HT1080 (cell line): ENCODE data around the gene PARG. TPM values are rescaled to one million over a fixed set of nuclear protein-coding genes. Genes with fewer than 3 reads are reported as not detected.
"Not testable (repeated sequence)": the region's sequence is repeated elsewhere in the genome, so short reads cannot be mapped to it uniquely, and the experiment has no call there.

Source experiments
- DNase-seq: peaks from one replicate; pipeline ENCODE4 v3.0.0-alpha.2; 2015; ENCODE audit warnings: low read depth
- total RNA-seq: library from RNA; depleted of rRNA; stranded (reverse); fragments of >200 nt; shearing (Covaris generic); gene quantifications from 2 replicates; pipeline ENCODE4 v1.2.3, GENCODE V29; 2014

The PARG gene
- total RNA-seq, 1 experiment from 2014 or later: 37.6 TPM

DNA sequence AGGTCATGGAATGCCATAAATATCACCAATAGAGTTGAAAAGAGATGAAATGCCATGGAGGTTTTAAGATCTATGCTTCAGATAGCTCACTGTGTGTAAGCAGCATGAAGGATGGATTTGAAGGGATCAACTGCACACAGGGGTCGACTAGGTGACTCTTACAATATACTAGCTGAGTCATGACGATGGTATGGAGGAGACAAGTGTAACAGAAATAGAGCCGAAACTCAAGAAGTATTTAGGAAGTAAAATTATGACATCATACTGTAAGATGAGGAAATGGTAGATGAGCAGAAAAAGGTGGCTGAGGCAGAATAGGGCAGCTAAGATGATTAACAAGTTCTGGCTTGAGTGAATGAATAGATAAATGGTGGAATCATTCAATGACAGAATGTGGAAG, 38.0 kb downstream of the PARG start:
- DNase-seq: peak; percentile 25

DNA sequence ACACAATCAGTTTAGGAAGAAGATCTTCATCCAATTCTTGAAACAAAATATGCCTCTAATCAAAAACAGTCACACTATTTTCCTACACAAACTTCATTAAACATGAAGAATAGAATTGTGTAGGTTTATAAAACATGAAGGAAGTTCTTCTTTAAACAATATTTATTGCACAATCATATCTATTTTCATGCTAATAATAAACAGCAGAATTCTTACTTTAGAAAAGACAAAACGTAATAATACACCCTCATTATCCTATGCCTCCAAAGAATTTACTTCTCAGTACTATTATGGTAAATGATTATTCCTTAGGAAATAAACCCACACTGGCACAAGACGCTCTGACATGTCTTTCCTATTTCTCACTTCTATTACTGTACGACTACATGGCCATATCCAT, 41.4 kb downstream of the PARG start:
- DNase-seq: not testable (repeated sequence)

DNA sequence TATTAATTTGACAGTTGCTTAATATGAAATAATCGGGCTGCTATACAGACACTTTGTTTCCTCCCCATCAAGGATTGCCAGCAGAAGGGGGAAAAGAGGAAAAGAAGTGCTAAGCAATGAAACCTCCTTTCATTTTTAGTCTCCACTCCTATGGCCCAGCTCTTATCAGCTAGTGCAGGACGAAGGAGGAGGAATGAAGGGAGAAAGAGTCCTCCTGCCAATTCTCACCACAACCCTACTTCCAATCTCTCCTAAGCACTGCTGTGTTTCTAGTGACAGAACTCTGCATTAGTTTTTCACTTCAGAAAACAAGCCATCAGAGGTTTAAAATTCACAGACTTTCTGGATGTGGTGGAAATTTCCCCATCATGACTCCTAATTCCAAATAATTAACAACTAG, 41.8 kb downstream of the PARG start:
- not testable (repeated sequence) for DNase-seq

DNA sequence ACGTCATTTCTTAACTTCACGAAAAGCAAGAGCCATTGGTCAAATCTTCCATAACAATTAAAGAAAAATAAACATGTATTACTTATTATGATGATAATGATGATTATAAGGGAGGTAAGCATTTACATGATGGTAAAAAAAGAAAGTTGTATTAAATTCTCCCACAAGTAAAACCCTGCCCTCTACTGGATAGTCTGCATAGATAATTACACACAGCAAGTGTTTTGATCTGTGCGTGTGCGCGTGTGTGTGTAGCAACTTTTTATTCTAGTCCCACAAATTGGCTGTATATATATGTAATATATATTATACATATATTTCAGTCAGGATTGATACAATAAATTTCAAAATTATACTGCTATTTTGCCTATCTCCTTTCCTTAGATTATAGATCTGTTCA, 51.8 kb downstream of the PARG start:
- DNase-seq: not testable (repeated sequence)

DNA sequence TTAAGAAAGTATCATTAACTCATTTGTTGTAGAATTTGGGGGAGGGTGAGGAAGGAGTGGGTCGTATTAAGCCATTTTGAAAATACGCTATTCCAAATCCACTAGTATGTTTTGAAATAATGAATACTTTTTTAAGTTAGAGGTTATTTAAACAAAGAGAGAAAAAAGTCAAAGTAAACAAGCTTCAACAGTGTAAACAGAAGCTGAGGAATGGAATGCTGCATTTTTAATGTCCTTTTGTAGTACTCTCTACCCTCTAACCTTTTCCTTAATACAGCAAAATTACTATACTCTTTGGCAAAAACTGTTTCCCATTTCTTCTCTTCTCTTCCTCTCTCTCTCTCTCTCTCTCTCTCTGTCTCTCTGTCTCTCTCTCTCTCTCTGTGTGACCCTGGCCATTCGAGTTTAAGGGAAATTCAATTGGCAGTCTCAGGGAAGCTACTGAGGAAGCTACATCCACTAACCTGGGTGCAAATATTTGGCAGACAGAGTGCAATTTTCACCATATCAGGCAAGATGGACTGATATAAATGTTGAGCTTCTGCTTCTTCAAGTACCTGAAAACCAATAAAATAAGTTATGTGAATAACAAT, 57.0 kb downstream of the PARG start:
- not testable (repeated sequence) for DNase-seq

DNA sequence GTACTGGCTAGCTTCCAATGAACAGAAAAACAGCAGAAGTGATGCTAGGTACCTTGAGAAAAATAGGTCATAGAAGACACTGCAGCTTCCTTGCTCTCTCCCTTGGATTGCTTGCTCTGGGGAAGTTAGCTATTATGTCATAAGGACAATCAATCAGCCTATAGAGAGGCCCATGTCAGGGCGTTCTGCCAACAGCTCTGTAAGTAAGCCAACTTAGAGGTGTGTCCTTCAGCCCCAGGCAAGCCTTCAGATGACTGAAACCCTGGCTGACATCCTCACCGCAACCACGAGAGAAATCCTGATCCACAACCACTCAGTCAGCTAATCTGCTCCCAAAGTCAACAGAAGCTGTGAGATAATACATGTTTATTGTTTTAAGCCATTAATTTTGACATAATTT, 58.0 kb downstream of the PARG start:
- not testable (repeated sequence) for DNase-seq

DNA sequence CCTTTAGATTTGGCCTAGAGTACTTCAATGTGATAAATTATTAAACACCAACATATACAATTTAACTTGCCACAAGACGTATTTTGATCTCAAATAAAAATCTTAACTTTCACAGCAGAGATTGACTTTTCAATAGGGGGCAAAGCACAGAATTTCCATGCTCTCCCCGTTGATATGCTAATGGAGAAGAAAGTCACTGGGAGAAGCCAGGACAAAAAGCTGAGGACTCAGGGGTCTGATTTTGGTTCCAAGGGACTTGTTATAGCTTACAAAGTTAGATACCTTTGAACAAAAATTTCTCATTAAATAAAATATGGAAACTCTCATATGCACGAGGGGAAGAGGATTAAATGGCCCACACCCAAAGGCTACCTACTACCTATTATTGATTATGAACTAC, 59.5 kb downstream of the PARG start:
- not testable (repeated sequence) for DNase-seq

DNA sequence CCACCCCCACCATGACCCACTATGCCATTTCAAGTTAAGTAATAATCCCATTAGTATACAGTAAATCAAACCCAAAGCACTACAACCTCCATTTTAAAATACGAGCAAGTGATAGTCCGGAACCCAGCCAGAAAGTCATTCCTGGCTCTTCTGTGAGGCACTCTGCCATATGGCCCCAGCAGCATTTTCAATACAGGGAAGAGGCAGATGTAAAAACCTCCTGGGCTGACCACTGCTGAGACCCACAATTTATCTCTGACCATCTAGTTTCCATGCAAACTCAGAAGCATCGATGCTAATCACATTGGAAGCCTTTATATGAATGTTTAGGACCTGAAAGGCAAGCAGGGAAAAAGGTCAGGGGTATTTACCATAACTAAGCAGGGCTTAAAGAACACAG, 69.1 kb downstream of the PARG start:
- not testable (repeated sequence) for DNase-seq

DNA sequence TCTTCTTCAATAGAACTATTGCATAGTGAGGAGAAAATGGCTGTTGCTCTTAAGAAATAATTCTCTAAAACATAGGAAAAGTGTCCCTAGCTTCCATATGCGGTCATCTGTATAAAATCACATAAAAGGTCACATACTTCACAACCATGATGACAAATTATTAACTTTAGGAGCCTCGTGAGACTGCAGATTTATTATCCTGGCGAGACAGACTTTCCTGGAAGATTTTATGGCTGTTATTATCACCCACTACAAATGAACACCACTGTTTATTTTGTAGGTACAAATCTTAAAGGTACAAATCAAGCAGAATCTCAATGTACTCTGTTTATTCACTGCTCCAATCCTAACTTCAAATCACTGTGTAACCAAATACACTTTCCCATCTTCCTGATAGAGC, 70.4 kb downstream of the PARG start:
- DNase-seq: not testable (repeated sequence)

DNA sequence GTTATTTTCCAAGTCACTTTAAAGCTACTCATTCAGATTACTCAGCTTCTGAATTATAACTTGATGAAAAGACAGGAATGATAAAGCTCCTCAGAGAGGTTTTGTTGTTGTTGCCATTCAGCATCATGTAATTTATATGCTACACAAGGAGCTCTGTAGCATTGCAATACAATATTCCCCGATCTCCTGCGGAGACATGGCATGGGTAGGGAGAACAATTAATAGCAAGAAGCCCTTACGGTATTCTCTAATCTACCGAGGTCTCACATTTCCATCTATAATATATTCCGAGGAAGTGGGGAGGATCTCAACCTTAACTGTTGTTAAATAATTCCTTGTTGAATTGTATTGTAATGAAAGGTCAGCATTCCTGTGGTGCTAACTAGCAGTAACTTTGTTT, 81.9 kb downstream of the PARG start:
- not testable (repeated sequence) for DNase-seq

DNA sequence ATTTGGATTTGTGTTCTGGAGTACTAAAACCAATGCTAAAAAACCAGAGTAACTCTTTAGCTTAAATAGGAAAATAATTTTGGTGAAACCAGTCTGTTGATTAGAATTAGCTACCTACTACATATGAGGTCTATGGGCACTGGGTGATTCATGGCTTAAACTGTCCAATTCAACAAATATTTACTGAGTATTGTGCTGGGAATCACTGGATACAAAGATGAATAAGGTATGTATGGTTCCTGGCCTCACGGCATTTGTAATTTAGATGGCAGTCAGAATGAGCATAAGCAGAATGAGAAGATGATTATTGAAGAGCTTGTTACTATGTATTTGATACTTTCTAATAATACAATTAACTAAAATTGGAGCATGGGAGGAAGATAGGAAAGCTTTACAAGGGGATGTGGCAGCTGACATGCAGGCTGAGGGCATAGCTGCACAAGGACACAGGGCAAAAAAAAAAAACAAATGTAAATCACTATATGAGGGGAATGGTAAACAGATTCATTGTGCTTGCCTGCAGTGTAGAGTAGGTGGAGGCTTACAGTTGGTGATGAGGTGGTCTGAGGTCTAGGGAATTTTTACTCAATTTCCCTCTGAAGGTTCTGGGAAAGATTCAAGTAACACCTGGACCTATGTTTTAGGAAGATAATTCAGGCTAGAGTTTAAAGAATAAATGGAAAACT, 83.0 kb downstream of the PARG start:
- DNase-seq: not testable (repeated sequence)

DNA sequence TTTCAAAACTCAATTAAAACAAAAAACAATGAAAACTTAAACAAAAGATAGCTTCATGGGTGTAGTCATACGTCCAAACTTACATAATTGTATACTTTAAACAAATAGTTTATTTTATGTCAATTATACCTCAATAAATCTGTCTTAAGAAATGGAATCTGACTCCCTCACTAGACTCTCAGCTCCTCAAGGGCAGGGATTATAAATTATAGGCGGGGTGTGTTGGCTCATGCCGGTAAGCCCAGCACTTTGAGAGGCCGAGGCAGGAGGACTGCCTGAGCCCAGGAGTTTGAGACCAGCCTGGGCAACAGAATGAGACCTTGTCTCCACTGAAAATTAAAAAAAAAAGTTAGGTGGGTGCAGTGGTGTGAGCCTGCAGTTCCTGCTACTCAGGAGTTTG, 92.3 kb downstream of the PARG start:
- not testable (repeated sequence) for DNase-seq

DNA sequence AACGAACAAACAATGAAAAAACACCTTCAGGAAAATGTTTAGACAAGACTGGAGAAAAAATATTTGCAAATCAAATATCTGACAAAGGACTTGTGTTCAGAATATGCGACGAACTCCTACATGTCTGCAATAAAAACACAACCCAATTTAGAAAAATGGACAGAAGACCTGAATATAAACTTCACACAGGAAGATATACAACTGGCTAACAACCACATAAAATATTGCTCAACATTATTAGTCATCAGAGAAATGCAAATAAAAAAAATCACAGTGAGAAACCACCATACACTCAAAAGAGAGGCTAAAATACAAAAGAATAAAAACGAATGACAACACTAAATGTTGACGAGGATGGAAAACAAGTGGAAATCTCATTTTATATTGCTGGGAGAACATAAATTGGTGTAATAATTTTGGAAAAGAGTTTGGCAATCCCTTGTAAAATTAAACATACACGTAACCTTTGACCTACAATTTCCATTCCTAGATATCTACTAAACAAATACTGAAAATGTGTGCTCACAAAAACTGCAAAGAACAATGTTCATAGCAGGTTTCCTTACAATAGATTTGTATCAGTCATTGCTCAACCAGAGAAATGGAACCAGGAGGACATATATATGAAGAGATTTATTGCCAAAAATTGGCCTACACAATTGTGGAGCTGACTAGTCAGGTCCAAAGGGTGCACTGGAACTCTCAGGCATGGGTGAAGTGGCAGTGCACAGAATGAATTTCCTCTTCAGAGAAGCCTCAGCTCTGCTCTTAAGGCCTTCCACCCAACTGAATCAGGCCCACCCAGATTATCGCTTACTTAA, 96.8 kb downstream of the PARG start:
- DNase-seq: peak; percentile 66

DNA sequence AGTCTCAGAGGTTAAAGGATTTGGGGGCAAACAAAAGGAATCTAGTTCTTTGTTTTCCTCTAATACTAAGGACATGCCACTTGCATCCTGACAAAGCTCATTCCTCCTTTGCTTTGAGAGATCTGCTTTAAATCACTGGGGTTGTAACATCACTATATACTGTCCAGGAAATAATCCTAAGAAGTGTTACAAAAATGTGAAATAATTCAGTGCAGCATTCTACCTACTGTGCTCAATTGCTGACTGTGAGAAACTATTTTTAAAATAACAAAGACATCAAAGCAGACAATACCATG, 99.5 kb downstream of the PARG start:
- not testable (repeated sequence) for DNase-seq

DNA sequence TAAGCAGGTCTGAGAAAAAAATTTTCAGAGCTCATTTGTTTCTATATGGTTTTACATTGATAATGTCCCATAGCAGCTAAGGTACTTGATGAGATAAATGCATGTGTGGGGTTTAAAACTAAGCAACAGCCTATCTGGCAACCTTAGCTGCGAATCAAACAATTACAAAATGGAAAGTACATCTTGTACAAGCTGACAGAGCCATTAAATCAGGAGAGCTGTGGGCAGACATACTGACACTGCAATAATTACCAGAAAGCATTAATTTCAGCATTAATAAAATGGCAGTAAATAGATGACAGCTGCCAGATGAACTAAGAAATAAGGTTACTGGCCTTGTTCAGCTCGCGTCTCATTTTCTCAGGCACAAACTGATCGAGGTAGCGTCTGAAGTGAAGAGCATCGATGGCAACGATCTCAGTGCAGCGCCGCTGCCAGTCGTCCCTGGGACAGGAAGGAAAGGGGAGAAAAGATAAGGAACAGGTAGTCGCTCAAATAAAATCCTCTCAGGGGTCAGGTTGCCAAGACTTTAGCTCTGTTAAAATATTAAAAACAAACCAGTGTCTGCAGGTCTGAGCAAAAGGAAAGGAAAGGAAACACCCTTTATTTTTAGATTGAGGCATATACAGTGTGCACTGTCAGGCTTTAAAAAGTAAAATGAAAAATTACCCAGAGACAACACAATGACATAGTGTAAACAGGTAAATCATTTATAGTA, 100.1 kb downstream of the PARG start:
- DNase-seq: no peak

DNA sequence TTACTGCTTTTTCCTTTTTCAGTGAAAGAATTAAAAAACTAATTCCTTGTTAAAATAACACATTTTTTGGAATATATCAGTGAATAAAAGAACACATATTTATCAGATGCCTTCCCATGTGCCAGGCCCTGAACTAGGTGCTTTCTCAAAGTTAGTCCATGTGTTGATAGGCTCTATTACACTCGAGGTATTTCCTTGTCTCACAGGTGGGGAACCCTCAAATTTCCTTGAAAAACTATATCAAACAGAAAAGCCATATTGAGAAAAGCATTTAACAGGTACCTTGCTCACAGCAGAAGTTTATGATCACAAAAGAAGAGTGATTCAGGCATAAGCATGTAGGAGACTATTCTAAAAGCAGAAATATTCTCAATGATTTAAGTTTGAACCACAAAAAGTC, 104.1 kb downstream of the PARG start:
- no peak for DNase-seq

DNA sequence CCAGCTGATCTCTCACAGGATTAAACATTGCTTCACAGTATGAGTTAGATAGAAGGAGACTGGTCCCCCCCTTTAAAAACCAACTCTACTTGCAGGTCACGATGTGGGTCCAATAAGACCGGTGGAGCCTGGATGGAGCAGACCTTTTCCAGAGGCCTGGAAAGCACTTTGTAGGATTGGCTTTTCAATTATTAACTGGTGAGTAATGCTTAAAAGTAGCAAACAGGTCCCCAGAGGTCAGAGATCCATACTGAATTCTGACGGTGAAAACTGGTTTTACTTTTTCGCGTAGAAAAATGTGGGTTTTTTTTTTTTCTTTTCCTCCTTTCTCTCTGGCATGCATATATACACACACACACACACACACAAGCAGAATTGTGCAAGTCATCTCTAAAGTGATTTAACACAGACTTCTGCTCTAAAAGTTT, 104.8 kb downstream of the PARG start:
- DNase-seq: no peak

DNA sequence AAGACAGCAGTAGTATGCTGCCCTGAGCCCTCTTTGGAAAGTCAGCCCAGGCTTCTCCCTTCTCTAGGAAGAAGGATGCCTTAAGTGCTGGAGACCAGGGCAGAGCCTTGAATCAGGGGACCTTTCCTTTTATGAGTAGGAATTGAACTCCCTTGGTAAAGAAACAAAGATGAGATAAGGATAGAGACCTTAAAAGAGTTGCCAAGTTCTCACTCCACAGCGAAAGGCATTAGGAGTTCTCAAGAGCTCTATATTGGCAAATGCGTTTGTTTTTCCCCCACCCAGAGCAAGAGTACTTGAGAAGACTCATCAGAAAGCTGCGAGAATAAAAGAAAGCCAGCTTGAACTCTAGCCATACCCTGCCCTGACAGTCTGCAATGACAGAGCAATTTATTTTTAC, 106.9 kb downstream of the PARG start:
- no peak for DNase-seq

DNA sequence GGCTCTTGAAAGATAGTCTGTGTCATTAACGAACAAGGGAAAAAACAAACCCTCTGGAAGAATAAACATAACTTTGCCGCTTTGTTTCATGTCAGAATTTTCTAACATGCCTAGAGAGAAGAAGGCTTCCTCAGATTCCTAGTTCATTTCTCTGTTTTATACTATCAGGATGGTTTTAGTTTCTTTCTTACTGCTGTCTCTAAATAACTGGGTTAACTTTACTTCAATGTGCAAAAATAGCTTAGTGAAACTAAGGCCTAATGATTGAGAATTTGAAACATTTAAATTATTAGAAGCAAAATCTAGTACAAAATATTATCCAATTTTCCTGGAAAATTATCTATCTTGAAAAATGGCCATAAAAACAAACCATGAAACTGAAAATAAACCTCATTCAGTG, 107.6 kb downstream of the PARG start:
- DNase-seq: no peak

DNA sequence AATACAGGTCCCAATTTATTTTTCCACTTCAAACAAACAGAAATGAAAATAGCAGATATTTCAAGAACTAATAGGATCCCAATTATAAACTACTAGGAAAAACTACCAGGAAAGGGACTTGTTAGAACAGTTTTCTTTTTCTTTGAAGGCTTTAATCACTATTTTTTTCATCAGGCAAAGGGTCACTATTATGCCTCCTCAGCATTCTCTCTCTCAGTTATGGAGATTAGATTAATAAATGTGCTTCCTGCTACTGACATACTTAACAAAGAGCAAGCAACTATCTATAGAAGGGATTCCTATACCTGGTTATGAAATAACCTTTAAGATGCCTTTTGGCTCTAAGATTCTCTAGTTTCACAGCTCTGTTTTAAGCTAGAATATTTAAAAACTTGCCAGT, 108.7 kb downstream of the PARG start:
- no peak for DNase-seq

DNA sequence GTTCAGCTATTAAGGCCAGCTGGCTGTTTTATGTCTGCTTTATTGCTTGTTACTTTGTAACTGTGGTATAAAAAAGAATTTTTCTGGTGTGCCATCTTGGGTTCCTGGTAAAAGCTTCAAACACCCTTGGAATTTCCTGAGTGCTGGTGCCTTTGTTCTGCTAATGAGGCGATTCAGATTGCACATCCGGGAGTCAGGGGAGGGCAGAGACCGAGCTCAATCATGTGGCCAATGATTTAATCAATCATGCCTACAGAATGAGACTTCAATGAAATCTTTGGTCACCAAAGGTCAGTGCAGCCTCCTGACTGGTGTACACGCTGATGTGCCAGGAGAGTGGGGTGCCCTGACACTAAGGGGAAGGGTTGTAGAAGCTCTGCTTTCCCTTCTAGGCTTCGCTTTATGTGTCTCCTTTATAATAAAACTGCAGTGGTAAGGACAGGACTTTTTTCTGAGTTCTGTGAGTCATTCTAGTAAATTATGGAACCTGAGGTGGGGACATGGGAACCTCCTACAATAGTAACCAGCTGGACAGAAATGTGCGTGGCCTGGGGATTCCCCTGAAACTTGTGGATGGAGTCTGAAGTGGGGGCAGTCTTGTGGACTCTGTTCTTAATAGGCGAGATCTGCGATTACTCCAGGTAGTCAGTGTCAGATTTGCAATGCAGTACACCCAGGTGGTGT, 110.3 kb downstream of the PARG start:
- peak; percentile 30 for DNase-seq
